Measurements from ENCODE around the gene RASL12.

The RASL12 gene

GRCh38 chr15:65072617-65073016, 4.8 kb upstream of the RASL12 start:
- DNase-seq, result no peak

DNA sequence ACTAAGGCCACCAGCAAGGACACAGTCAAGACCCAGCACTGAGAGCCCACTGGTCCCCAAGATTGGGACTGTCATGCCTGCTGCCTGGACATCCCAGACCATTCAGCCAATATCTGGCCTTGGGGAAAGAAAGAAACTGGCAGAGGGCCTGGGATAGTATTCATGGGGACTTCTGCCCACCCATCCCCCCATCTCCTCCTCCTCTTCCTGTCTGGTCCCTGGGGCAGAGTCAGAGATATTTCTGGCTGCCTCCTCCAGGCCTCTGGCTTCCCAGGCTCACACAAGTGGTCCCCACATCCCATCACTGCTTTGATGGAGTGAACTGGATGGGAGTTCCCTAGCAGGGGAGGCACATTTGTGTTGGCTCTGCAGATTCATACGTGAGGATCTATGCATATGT, 4.2 kb upstream of the RASL12 start:
- no peak for DNase-seq

DNA sequence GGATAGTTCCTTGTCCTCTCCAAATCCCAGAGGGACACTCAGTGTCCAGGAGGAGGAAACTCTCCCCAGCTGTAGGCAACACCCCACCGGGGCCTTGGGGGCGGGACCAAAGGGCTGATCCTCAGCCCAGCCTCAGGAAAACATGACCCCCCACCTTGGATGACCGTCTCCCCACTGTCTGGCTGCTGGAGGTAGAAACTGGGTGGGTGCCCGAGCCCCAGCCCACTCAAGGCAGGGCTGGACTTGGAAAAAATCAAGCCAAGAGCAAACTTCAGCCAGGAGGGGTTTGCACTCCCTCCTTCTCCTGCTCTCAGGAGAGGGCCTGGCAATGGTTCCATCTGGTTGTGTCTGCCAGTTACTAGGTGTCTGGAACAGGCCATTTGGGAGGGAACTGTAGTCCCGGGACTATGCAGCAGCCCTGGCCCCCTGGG, 3.6 kb upstream of the RASL12 start:
- no peak for DNase-seq

- no peak for DNase-seq
Observed at GRCh38 chr15:65069779-65070546, 2.2 kb upstream of the RASL12 start.

DNA sequence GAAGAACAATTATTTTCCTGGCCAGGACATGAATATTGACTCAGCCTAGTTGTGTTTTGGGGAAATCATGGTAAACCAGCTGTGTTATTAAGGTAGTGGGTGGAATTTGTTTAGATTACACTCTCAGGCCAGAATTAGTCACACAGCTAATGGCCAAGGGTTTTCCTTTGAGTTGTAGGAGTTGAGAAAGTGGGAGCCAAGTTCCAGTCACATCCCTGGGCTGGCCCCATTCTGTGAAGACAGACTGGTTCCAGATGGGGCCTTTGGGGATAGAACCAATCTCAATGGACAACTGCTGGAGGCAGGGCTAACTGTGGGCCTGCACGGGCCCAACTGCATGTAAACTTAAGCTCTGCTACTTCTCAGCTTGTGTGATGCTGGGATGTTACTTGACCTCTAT, 1.4 kb upstream of the RASL12 start:
- DNase-seq, result no peak

DNA sequence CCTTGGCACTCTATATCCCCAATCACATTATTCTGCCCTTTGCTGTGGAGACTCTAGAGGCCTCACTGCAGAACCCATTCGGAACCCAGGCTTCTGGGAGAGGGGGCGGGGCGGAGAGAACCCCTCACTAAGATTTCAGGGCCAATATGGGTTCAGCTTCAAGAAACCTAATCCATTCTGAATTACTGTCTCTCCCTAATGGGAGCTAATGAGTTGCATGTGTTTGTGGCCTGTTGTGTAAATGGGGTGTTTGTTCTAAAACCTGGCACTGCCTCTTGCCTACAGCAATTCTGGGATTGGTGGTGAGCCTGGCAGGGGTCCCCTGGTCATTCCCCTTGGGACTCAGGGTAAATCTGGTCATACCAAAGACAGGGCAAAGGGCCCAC, 605 bp upstream of the RASL12 start:
- no peak for DNase-seq

DNA sequence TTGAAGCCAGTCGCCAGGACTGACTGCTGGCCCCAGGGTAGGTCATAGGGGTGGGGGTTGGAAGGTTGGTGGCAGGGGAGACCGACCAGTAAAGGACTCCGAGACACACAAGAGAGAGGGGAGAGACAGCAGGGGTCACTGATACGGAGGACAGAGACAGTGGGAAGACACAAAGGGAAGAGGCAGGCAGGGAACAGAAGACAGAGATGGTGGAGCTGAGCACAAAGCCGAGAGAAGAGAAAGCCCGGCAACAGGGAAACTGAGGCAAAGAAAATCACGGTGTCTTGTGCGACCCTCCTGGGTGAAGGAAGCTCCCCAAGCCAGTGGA, 510 bp downstream of the RASL12 start:
- DNase-seq, result no peak

GRCh38 chr15:65066635-65067316, 1.0 kb downstream of the RASL12 start:
- no peak for DNase-seq

DNA sequence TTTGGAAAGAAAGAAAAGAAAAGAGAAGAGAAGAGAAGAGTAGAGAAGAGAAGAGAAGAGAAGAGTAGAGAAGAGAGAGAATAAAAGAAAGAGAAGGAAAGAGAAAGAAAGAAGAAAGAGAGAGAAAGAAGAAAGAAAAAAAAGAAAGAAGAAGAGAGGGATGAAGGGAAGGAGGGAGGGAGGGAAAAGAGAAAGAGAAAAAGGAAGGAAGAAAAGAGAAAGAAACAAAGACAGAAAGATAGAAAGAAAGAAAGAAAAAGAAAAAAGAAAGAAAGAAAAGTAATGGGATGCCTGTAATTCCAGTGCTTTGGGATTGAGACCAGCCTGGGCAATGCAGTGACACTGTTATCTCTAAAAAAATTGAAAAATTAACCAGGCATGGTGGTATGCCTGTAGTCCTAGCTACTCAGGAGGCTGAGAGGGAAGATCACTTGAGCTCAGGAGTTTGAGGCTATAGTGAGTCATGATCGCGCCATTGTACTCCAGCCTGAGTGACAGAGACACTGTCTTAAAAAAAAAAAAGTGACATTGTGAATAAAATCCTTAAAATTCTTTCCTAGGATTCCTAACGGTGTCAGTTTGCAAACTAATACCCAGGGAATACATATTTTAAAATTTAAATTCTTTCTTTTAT, 1.7 kb downstream of the RASL12 start:
- no peak for DNase-seq

GRCh38 chr15:65062726-65063125, 5.1 kb downstream of the RASL12 start:
- no peak for DNase-seq

DNA sequence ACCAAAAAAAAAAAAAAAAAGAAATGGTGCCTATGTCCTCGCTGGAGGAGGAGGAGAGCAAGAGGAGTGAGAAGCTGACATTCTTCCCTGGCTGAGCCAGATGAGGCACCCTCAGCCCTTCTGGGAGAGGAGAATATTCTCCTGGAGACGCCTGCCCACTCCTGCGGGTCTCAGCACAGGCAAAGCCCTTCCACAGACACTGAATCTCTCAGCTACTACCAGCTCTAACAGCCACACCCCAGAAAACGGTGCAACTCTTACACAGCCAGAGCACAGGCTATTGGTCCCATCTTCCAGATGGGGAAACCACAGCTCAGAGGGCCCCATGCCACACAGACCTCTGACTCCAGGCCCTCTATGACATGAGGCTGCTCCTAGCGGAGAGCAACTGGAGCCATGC, 5.7 kb downstream of the RASL12 start:
- no peak for DNase-seq

DNA sequence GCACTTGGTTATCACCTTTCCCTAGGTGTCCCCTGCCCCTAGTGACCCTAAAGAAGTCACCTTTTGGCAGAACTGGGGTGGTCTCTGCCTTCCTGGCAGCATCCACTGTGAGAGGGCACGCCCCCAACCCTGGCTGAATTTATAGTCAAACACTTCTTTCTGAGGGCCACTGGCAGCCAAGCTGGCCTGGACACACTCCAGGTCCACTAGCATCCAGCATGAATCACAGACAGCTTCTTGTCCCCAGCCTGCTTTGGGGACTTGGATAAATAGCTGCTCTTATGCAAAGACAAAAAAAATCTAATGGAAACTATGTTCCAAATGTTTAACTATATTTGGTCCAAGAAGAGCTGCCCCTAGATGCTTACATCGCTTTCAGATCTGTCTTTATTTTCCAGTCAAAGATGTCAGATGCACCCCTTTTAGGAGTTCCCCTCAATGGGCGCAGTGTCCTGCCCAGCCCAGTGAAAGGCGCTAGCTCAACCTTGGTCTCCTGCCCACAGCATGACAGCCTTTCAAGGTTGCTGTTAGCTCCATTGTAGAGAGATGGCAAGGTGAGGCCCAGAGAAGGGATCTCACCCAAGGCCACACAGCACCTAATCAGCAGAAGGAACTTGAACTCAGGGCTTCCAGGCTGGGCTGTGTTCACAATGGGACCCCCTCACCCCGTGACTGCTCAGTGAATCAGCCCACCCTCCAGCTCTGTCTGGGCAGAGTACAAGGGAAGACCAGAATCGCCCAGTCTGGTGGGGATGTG, 7.0 kb downstream of the RASL12 start:
- no peak for DNase-seq

DNA sequence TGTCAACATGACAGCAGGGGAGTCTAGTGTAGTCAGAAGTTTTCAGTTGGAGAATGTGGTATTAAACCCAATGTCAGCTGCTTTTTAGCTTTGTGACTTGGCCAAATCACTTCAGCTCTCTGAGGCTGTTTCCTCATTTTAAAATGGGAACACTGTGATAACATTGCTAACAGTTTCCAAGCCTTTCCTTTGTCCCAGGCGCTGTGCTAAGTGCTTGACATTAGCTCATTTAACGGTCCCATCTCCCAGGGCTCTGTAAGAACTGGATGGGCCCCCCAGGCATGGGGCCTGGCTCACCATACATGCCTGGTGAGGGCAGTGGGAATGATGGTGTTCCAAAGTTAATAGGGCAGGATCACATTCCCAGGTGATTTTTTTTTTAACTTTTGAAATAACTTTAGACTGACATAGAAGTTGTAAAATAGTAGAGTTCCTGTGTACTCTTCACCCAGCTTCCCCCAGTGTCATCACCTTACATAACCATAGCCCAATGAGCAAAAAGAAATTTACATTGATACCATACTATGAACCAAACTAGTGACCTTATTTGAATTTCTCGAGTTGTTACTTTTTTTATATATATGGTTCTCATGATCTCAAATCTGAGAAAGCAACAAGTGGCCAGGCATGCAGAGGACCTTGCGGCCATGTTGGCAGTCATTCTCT, 7.7 kb downstream of the RASL12 start:
- DNase-seq, result peak; percentile 6

GRCh38 chr15:65059369-65059750, 8.4 kb downstream of the RASL12 start:
- DNase-seq, result no peak

- DNase-seq, result no peak
Observed at GRCh38 chr15:65058394-65059368, 9.1 kb downstream of the RASL12 start.

DNA sequence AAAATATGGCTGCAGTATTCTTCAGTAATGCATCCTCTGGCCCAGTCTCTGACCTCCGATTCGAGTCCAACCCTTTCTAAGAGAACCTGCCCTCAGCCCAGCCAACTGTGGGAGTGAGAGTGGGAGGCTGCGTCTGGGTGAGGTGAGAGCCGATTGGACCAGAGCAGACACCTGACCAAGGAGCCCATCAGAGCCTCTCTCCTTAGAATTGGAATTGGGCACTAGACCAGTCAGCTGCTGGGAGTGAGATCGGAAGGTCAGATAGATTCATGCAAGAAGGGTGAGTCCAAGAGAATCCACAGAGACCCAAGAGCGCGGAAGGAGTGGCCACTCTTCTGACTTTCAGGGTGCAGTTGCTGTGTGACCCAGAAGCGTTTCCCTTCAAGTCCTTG, 10.2 kb downstream of the RASL12 start:
- DNase-seq, result no peak

DNA sequence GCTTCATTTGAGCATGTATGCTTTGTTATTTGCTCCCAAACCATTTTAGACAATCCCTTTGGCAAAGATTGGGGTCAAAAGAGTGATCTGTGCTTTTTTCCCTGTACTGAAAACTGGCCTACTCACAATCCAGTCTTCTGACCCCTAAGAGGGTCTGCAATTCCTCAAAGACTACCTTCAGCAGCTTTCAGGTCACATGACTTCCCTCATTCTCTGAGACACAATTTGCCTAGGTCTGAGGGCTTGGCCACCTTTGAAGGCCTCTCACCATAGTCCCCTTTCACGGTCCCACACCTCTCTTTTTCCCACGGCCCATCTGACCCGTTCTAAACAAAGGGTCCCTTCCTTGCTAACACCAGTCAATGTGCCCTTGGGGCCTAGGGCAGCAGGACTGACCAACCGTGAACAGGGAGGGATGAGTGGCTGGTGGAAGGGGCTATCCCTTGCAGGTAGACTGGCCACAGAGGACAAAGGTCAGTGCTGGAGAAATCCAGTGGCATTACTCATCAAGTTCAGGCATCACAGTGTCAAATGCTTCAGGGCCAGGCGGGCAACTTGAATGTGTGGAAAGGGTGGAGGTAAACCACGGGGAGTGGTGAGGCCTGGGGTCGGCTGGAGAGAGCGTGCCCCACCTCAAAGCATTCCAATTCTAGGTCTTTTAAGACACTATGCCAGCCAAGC, 10.8 kb downstream of the RASL12 start:
- no peak for DNase-seq

DNA sequence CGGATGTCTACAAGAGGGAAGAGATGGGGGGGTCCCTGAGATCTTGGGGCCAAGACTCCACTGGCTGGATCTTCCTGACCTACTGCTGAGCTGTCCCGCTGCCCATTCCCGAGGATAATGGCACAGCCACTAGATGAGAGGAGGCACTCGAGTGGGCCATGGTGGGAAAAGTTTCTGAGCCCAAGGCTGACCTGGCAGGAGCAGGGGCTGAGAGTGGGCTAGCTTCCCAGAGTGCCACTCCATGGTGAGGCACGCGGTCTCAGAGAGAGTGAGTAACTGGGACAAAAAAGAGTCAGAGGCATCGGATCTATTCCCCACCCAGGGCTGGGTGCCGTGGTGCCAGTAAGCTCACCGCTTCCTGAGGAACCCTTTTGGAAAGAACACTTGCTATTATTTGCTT, 11.7 kb downstream of the RASL12 start:
- DNase-seq, result no peak

DNA sequence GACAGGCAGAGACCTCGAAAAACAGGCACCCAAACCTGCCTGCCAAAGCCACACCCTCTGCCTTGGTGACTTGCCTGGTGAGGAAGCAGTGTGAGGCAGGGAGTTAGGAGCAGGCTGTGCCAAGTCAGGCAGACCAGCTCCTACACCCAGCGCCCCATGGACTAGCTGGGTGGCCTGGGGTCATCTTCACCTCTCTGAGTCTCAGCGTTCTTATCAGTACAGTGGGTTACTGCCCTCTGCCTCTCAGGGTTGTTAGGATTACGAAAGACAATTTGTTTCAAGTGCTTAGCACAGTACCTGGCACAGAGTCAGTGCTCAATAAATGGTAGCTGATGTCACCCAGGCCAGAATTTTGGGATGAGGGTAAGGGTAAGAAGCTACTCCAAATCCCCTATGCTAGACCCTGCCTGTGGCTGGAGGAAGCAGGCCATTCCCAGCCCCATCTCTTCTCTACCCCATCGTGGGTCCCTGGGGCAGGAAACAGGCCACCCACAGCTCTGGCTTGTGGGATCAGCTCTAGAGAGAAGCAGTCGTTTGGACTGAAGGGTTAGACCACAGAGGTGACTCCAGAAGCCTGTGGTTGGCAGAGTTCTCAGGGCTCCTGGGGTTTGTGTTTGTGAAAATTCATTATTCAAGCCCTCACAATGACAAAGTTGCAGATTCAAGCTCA, 12.5 kb downstream of the RASL12 start:
- DNase-seq, result no peak

GRCh38 chr15:65054333-65055200, 13.2 kb downstream of the RASL12 start:
- DNase-seq, result peak; percentile 72

All from OCI-M1 (cell line).